ENCODE measurements around the gene UCP2. TPM values are rescaled to one million over a fixed set of nuclear protein-coding genes. Genes with fewer than 3 reads are reported as not detected.
"Not testable (repeated sequence)": the region's sequence is repeated elsewhere in the genome, so short reads cannot be mapped to it uniquely, and the experiment has no call there.

The UCP2 gene
- polyA plus RNA-seq, 2 donors, result 3.0 to 5.0 TPM

GRCh38 chr11:73995731-73996130 is 13.1 kb upstream of the UCP2 start:
- 58 to 80% methylated on average over 2 of the region's 2 CpGs for WGBS, 2 donors
- Histone ChIP-seq H3K27me3 (ENCODE audit: control insufficient read depth in 1 of 2, insufficient read depth in 2 of 2, low read length in 2 of 2) (no peaks in the 10 kb centered on the region), H3K36me3 (ENCODE audit: control insufficient read depth in 2 of 2, insufficient read depth in 2 of 2, low read length in 1 of 2) (no peaks in the 10 kb centered on the region), H3K27ac (ENCODE audit: low read depth in 2 of 2, low read length in 1 of 2) (no peak overlapping the region), H3K4me3 (ENCODE audit: low read depth in 1 of 2, low read length in 2 of 2) (no peak overlapping the region), H3K4me1 (ENCODE audit: control insufficient read depth in 2 of 2, insufficient read depth in 2 of 2, low read length in 1 of 2) (no peaks in the 10 kb centered on the region), H3K9me3 (ENCODE audit: control insufficient read depth in 2 of 2, insufficient read depth in 1 of 2, low read depth in 1 of 2, low read length in 1 of 2) (no peaks in the 10 kb centered on the region)

DNA sequence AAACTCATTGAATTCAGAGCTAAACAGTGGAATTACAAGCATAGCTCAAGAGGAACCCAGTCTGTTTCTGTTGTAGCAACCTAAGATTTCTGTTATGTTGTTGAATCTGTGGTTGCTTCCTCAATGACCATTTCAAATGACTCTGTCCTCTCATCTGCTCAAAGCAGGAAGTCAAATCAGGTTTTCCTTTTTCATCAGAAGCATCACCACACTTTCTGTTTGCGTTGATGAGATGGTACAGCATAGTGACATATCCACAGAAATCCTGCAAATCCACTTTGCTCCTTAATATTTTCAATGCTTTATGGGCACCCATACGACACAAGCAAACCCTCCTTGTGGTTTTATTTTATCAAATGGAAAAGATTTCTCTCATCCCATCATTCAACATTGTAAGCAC is 12.6 kb upstream of the UCP2 start:
- no peaks in the 10 kb centered on the region for H3K9me3 ChIP-seq (ENCODE audit: control insufficient read depth in 2 of 2, insufficient read depth in 1 of 2, low read depth in 1 of 2, low read length in 1 of 2)
- H3K27me3 ChIP-seq (ENCODE audit: control insufficient read depth in 1 of 2, insufficient read depth in 2 of 2, low read length in 2 of 2), result no peaks in the 10 kb centered on the region
- no peak overlapping the region for H3K27ac ChIP-seq (ENCODE audit: low read depth in 2 of 2, low read length in 1 of 2)
- H3K4me3 ChIP-seq (ENCODE audit: low read depth in 1 of 2, low read length in 2 of 2), result no peak overlapping the region
- H3K4me1 ChIP-seq (ENCODE audit: control insufficient read depth in 2 of 2, insufficient read depth in 2 of 2, low read length in 1 of 2), result no peaks in the 10 kb centered on the region
- WGBS, 2 donors, result 71 to 82% methylated on average over 2 of the region's 2 CpGs
- H3K36me3 ChIP-seq (ENCODE audit: control insufficient read depth in 2 of 2, insufficient read depth in 2 of 2, low read length in 1 of 2), result no peaks in the 10 kb centered on the region

GRCh38 chr11:73991471-73992006 is 8.9 kb upstream of the UCP2 start:
- Histone ChIP-seq H3K4me3 (ENCODE audit: low read depth in 1 of 2, low read length in 2 of 2) (no peak overlapping the region), H3K4me1 (ENCODE audit: control insufficient read depth in 2 of 2, insufficient read depth in 2 of 2, low read length in 1 of 2) (no peaks in the 10 kb centered on the region), H3K27ac (ENCODE audit: low read depth in 2 of 2, low read length in 1 of 2) (no peak overlapping the region), H3K9me3 (ENCODE audit: control insufficient read depth in 2 of 2, insufficient read depth in 1 of 2, low read depth in 1 of 2, low read length in 1 of 2) (no peaks in the 10 kb centered on the region), H3K27me3 (ENCODE audit: control insufficient read depth in 1 of 2, insufficient read depth in 2 of 2, low read length in 2 of 2) (no peaks in the 10 kb centered on the region), H3K36me3 (ENCODE audit: control insufficient read depth in 2 of 2, insufficient read depth in 2 of 2, low read length in 1 of 2) (no peaks in the 10 kb centered on the region)
- WGBS, 2 donors, result 82% methylated on average over 6 of the region's 6 CpGs

- H3K36me3 ChIP-seq (ENCODE audit: control insufficient read depth in 2 of 2, insufficient read depth in 2 of 2, low read length in 1 of 2), result no peaks in the 10 kb centered on the region
- H3K27me3 ChIP-seq (ENCODE audit: control insufficient read depth in 1 of 2, insufficient read depth in 2 of 2, low read length in 2 of 2), result no peaks in the 10 kb centered on the region
- no peak overlapping the region for H3K27ac ChIP-seq (ENCODE audit: low read depth in 2 of 2, low read length in 1 of 2)
- H3K4me3 ChIP-seq (ENCODE audit: low read depth in 1 of 2, low read length in 2 of 2), result no peak overlapping the region
- no peaks in the 10 kb centered on the region for H3K4me1 ChIP-seq (ENCODE audit: control insufficient read depth in 2 of 2, insufficient read depth in 2 of 2, low read length in 1 of 2)
- 79 to 83% methylated on average over 2 of the region's 2 CpGs for WGBS, 2 donors
- H3K9me3 ChIP-seq (ENCODE audit: control insufficient read depth in 2 of 2, insufficient read depth in 1 of 2, low read depth in 1 of 2, low read length in 1 of 2), result no peaks in the 10 kb centered on the region
Measured at GRCh38 chr11:73990730-73991129, 8.1 kb upstream of the UCP2 start.

DNA sequence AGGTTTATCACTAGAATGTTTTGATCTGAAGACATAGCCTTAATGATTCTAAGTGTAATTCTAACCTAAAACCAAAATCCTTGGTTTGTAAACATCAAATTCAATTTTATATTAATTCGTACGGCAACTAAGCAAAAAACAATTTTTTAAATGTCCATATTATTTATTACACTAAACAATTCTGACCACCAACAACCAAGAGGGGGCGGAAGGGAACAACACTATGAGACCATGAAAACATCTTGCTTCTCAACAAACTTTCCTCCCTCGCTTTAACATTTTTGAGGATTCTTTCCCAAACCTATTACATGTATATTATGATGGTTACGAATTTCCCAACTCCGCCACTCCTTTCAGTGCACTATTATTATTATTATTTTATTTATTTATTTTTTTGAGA is 6.5 kb upstream of the UCP2 start:
- WGBS, 2 donors, result 94% methylated on average over 6 of the region's 6 CpGs
- no peak overlapping the region for H3K4me3 ChIP-seq (ENCODE audit: low read depth in 1 of 2, low read length in 2 of 2)

DNA sequence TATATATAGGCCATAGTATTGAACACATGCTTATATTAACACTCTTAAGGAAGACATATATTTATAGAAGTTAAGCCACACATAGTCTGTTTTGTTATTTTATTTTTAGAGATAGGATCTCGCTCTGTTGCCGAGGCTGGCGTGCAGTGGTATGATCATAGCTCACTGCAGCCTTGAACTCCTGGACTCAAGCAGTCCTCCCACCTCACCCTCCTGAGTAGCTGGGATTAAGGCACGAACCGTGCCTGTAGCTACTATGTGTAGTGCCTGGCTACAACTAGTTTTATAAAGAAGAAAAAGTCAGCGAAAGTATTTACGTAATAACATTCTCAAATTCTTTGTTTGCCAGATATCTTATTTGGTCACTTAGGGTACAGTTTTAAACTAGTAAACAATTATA is 5.6 kb upstream of the UCP2 start:
- no peak overlapping the region for H3K4me3 ChIP-seq (ENCODE audit: low read depth in 1 of 2, low read length in 2 of 2)
- no peaks in the 10 kb centered on the region for H3K4me1 ChIP-seq (ENCODE audit: control insufficient read depth in 2 of 2, insufficient read depth in 2 of 2, low read length in 1 of 2)
- WGBS, 2 donors, result 85 to 90% methylated on average over 7 of the region's 7 CpGs
- H3K27ac ChIP-seq (ENCODE audit: low read depth in 2 of 2, low read length in 1 of 2), result no peak overlapping the region
- H3K9me3 ChIP-seq (ENCODE audit: control insufficient read depth in 2 of 2, insufficient read depth in 1 of 2, low read depth in 1 of 2, low read length in 1 of 2), result no peaks in the 10 kb centered on the region
- no peaks in the 10 kb centered on the region for H3K27me3 ChIP-seq (ENCODE audit: control insufficient read depth in 1 of 2, insufficient read depth in 2 of 2, low read length in 2 of 2)
- no peaks in the 10 kb centered on the region for H3K36me3 ChIP-seq (ENCODE audit: control insufficient read depth in 2 of 2, insufficient read depth in 2 of 2, low read length in 1 of 2)

More for the DNA sequence above, 6.5 kb upstream of the UCP2 start:
- no peaks in the 10 kb centered on the region for H3K9me3 ChIP-seq (ENCODE audit: control insufficient read depth in 2 of 2, insufficient read depth in 1 of 2, low read depth in 1 of 2, low read length in 1 of 2)
- H3K27me3 ChIP-seq (ENCODE audit: control insufficient read depth in 1 of 2, insufficient read depth in 2 of 2, low read length in 2 of 2), result no peaks in the 10 kb centered on the region
- H3K4me1 ChIP-seq (ENCODE audit: control insufficient read depth in 2 of 2, insufficient read depth in 2 of 2, low read length in 1 of 2), result no peaks in the 10 kb centered on the region
- no peaks in the 10 kb centered on the region for H3K36me3 ChIP-seq (ENCODE audit: control insufficient read depth in 2 of 2, insufficient read depth in 2 of 2, low read length in 1 of 2)
- H3K27ac ChIP-seq (ENCODE audit: low read depth in 2 of 2, low read length in 1 of 2), result no peak overlapping the region

GRCh38 chr11:73985661-73986060 is 3.0 kb upstream of the UCP2 start:
- H3K9me3 ChIP-seq (ENCODE audit: control insufficient read depth in 2 of 2, insufficient read depth in 1 of 2, low read depth in 1 of 2, low read length in 1 of 2); H3K4me1 ChIP-seq (ENCODE audit: control insufficient read depth in 2 of 2, insufficient read depth in 2 of 2, low read length in 1 of 2); H3K36me3 ChIP-seq (ENCODE audit: control insufficient read depth in 2 of 2, insufficient read depth in 2 of 2, low read length in 1 of 2); H3K27ac ChIP-seq (ENCODE audit: low read depth in 2 of 2, low read length in 1 of 2); H3K27me3 ChIP-seq (ENCODE audit: control insufficient read depth in 1 of 2, insufficient read depth in 2 of 2, low read length in 2 of 2); H3K4me3 ChIP-seq (ENCODE audit: low read depth in 1 of 2, low read length in 2 of 2): not testable (repeated sequence)
- 91 to 96% methylated on average over 4 of the region's 4 CpGs for WGBS, 2 donors

DNA sequence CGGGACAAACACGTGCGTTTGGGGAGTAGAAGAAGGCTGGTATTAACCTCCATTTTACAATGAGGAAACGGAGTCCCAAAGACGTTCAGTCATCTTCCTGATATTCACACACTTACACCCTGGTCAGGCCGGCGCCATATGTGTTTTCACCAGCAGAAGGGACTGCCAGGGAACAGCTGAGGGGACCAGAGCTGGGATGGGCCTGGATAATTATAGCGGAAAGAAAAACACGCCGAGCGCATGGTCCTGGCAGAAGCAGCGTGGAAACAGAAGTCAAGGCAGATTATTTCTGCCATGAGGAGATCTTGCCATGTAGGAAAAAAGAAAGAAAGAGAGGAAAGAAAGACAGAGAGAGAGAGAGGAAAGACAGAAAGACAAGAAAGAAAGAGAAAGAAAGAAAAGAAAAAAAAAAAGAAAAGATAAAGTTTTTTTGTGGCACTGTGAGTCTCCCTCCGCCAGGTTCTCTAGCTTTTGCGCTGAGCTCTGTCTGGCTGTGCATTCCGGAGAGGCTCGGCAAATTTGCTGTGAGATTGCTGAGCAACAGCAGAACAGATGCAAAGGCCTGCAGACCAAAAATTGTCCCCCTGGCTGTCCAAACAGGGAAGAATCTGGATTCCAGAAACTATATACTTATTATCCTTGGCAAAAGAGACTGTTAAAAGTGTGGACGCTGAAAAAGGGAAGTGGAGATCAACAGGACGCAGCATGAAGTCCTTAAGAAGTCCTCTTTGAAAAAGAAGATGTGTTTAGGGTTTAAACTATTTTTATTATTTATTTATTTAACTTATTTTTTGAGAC is 1.3 kb upstream of the UCP2 start:
- H3K9me3 ChIP-seq (ENCODE audit: control insufficient read depth in 2 of 2, insufficient read depth in 1 of 2, low read depth in 1 of 2, low read length in 1 of 2), result no peaks in the 10 kb centered on the region
- H3K27me3 ChIP-seq (ENCODE audit: control insufficient read depth in 1 of 2, insufficient read depth in 2 of 2, low read length in 2 of 2), result no peaks in the 10 kb centered on the region
- 51 to 55% methylated on average over 18 of the region's 18 CpGs for WGBS, 2 donors
- H3K4me1 ChIP-seq (ENCODE audit: control insufficient read depth in 2 of 2, insufficient read depth in 2 of 2, low read length in 1 of 2), result no peaks in the 10 kb centered on the region
- peak overlapping the region; percentile 11 to 93 for H3K27ac ChIP-seq (ENCODE audit: low read depth in 2 of 2, low read length in 1 of 2)
- H3K4me3 ChIP-seq (ENCODE audit: low read depth in 1 of 2, low read length in 2 of 2), result peak overlapping the region; percentile 49 to 53
- no peaks in the 10 kb centered on the region for H3K36me3 ChIP-seq (ENCODE audit: control insufficient read depth in 2 of 2, insufficient read depth in 2 of 2, low read length in 1 of 2)

DNA sequence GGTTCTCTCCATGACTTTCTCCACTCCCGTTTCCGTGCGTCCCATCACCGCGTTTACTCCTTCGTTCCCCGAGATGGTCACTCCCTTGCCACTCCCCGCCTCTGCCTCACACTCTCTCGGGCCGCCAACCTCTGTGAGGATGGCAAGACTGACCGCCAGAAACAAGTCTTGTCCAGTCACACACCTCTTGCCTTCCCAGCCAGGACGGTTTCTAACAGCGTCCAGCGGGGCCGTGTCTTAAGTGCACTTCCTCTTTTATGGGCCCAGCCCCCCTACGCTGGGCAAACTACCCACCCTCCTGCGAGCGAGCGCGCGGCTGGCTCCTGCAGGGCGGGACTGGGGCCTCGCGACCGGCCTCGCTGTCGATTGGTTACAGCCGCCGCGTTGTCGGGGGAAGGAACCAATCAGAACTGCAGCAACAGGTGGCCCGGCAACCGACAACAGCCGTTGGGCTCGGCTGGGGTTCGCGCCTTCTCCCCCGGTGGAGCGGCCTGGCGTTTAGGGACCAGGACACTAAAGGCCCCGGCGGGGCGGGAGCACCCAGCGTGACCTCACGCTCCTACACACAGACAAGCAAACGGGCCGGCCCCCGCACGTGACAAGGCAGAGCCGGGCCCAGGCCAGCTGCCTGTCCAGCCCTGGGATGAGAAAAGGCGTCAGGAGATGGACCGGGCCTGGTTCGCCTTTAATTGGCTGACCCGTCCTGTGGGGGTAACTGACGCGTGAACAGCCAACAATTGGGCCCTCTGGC is 522 bp upstream of the UCP2 start:
- Histone ChIP-seq H3K27ac (ENCODE audit: low read depth in 2 of 2, low read length in 1 of 2) (peak overlapping the region; percentile 90 to 93), H3K4me1 (ENCODE audit: control insufficient read depth in 2 of 2, insufficient read depth in 2 of 2, low read length in 1 of 2) (no peaks in the 10 kb centered on the region), H3K9me3 (ENCODE audit: control insufficient read depth in 2 of 2, insufficient read depth in 1 of 2, low read depth in 1 of 2, low read length in 1 of 2) (no peaks in the 10 kb centered on the region), H3K27me3 (ENCODE audit: control insufficient read depth in 1 of 2, insufficient read depth in 2 of 2, low read length in 2 of 2) (no peaks in the 10 kb centered on the region), H3K4me3 (ENCODE audit: low read depth in 1 of 2, low read length in 2 of 2) (peak overlapping the region; percentile 49 to 53), H3K36me3 (ENCODE audit: control insufficient read depth in 2 of 2, insufficient read depth in 2 of 2, low read length in 1 of 2) (no peaks in the 10 kb centered on the region)
- WGBS, 2 donors, result 0 to 1% methylated on average over 52 to 56 of the region's 56 CpGs

Measured in esophagus (tissue), 2 donors.